GM03348 (cell line): ENCODE data around the gene FCGR2B.
"Not testable (repeated sequence)": the region's sequence is repeated elsewhere in the genome, so short reads cannot be mapped to it uniquely, and the experiment has no call there.

Experiments
- DNase-seq: peaks from one replicate; pipeline ENCODE4 v3.0.0; 2012; ENCODE audit warnings: low spot score

Gene FCGR2B

GRCh38 chr1:161662684-161663339 lies at the start of gene FCGR2B:
Gene FCGR2B (plus strand): TSS chr1:161663143. CDS start chr1:161663242, 99 bp downstream.
- not testable (repeated sequence) for DNase-seq

- not testable (repeated sequence) for DNase-seq
Measured at GRCh38 chr1:161616417-161616816, 46.5 kb upstream of the FCGR2B start.

GRCh38 chr1:161618517-161618916 lies 44.4 kb upstream of the FCGR2B start:
- not testable (repeated sequence) for DNase-seq

GRCh38 chr1:161620399-161620798 lies 42.5 kb upstream of the FCGR2B start:
- not testable (repeated sequence) for DNase-seq

DNA sequence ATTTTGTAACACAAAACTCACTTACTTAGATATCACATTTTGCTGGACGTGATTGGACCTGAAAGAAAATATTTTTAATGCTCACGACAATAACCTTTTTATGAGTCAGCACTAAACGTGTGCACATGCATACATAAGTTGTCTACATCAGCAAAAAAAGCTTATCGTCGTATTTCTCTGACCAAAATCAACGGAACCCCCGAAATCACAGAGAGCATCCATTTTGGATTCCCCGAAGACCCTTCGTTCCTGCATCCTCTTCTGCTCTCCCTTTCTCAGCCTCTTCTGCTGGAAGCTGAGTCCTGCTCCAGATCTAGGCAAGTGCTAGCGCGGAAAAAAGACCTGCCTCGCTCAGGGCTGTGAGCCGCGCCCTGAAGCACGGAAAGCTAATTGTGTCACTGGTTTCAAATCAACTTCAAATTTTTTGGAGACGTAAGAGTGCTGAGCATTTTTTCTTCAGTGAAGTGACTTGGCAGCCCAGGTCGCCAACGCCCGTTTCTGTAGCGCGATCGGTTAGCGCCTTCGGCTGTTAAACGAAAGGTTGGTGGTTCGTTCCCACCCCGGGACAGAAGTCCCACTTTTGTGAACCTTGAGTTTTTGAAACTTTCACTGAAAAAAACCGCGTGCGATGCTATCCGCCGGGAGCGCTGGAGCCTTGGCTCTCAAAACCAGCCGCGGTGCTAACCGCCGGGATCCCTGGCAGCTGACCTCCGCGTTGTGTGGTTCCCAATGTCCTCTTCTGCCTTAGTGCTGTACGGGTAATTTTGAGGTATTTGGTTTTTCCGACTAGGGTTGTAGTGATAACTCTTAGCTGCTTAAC lies 41.6 kb upstream of the FCGR2B start:
- DNase-seq: peak; percentile 83

DNA sequence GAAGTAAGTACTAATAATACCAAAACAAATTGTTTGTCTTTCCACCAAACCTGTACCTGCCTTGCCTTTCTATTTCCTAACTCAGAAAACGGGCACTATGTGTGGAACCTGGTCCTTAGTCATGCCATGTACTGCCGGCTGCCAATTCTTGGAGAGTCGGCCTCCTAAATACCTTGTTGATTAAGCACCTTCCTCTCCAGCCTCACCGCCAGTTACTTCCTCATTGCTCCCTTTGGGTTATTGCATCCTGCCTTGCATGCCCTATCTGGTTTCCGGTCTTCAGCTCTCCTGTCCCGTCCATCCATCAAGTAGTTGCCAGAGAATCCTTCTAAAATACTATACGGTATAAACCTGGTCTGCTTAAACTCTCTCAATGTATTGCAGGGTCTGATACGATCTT lies 40.9 kb upstream of the FCGR2B start:
- DNase-seq: not testable (repeated sequence)

DNA sequence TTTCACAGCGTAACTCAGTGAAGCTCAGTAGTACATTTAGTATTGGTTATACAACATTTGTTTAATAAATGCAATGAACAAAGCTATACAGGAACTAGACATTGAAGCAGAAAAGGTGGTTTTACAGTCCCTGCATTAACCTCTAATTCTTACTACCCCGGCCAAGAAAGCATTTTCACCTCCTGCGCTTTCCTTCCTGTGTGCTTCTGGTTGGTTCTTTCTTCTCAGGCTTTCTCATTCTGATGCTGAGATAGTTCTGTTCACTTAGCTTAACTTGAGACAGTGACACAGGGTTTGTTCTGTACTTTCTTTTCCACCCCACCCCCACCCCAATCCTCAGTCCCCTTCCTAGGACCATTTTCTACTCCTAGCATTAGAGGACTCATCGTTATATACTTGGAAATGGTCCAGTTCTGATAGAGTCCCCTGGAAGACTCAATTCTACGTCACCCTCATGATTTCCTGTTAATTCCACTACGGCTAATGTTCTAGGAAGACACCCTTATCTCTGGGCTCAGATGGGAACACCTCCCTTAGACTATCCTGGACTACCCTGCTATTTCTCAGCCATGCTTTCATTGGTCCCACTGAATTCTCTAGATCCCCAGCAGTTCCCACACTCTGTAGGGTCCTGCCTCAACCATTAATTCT lies 39.4 kb upstream of the FCGR2B start:
- DNase-seq: not testable (repeated sequence)

- not testable (repeated sequence) for DNase-seq
Measured at GRCh38 chr1:161624605-161625004, 38.3 kb upstream of the FCGR2B start.

DNA sequence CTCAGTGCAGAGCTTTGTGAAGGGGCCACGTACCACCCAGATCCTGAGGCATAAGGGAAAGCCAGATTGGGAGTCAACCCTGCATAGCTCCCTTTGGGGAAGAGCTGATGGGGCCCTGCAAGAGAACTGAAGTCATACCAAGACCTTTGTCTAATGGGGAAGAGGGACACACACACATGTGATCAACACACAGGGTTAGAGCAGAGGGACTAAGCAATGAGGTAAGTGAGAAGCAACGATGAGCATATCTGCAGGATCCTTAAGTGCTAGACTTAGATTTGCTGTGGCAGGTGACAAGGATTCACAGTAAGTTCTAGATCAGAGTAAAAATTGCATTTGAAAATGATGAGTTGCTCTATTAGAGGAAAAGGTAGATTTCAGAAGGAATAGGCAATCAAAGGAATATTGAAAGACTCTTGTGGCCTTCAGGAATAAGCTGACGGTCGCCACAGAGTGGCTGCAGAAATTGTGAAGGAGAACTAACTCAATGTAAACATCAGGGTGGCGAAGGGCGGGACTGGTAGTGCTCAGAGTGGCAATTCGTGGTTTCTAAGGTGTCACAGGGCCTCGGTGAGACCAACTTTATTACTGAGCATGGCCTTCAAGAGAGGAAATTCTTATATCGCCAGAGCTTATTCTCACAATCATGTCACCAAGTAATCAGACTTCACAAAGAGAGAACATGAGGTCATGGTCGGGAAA lies 36.3 kb upstream of the FCGR2B start:
- not testable (repeated sequence) for DNase-seq

- DNase-seq: not testable (repeated sequence)
Measured at GRCh38 chr1:161630128-161630742, 32.7 kb upstream of the FCGR2B start.

DNA sequence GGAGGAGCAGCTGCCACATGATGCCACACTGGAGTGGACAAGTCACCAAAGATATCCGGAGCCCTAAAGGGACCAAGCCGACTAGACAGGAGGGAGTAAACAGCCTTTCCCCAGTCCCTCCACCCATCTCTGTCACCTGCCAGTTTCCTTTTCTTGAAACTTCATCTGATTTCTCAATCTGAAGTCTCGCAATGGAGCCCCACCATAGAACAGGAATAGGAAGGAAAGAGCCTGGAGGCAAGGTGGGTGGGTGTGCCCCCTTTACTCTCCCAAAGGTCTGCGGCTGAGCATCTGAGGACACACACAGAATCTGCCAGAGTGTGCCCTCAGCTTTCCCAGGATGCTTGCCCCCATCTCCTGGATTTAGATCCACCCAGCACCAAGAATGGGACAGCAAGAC lies 31.9 kb upstream of the FCGR2B start, which contains the start of gene FCGR3B:
Gene FCGR3B (minus strand): TSS at position 101 of the 400 bp plus-strand sequence. CDS start 82 bp downstream, at position 19.
- no peak for DNase-seq

GRCh38 chr1:161634993-161635392 lies 27.9 kb upstream of the FCGR2B start:
- not testable (repeated sequence) for DNase-seq

- DNase-seq: not testable (repeated sequence)
Measured at GRCh38 chr1:161636189-161636782, 26.7 kb upstream of the FCGR2B start.

GRCh38 chr1:161636976-161637375 lies 26.0 kb upstream of the FCGR2B start:
- DNase-seq: not testable (repeated sequence)

DNA sequence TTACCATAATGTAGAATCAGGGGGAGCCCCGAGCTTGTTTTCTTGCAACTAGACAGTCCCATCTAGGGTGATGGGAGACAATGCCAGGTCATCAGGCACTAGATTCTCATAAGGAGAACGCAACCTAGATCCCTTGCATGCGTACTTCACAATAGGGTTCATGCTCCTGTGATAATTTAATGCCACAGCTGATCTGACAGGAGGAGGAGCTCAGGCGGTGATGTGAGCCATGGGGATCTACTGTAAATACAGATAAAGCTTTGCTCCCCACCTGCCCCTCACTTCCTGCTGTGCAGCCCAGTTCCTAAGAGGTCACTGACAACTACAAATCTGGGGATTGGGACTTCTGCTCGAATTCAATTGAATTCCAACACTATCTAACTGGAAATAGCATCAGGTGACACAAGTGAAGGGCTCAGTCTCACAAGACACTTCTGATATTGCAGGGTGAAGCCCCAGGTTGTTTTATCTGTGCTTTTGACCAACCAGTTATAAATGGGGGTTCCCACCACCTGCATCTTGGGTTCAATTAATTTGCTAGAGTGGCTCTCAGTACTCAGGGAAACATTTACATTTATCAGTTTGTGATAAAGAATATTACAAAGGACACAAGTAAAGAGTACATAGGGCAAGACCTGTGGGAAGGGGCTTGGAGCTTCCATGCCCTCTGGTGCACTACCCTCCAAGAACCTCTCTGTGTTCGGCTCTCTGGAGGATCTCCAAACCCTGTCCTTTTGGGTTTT lies 24.5 kb upstream of the FCGR2B start:
- DNase-seq: not testable (repeated sequence)

DNA sequence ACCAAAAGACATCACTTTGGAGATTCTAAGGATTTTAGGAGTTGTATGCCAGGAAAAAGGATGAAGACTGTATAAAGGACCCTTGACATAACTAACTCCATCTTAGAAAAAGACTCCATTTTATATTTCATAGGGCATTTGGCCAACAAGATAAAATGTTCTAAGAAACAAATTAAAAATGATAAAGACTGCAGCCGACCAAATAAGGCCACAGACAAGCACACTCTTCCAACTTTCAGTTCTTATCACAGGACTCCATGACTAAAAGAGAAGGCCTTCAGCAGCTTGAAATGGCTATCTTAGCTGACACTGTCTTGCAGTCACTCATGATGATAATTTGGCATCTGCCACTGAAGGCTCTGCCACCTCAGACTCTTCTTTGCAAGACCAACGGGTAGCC lies 23.7 kb upstream of the FCGR2B start:
- DNase-seq: not testable (repeated sequence)

DNA sequence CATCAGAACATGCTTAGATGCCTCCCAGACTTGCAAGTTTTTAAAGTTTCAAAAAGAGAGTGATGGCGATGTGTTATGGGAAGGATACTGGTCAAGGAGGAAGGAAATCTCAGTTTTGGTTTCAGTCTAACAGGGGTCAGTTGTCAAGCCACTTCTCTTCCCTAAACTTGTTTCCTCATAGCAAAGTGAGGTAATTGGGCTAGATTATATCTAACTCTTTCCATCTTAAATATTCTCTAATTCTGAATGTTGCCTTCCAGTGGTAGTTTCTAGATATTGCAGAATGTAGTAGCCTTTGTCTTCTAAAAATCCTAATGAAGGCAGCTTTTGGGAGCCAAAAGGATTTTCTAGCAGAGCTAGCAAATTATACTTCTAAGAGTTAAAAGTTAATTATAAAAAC lies 20.2 kb upstream of the FCGR2B start:
- not testable (repeated sequence) for DNase-seq

GRCh38 chr1:161643481-161644208 lies 19.3 kb upstream of the FCGR2B start:
- not testable (repeated sequence) for DNase-seq

GRCh38 chr1:161644855-161645254 lies 18.1 kb upstream of the FCGR2B start:
- DNase-seq: not testable (repeated sequence)
